Activated CD8-positive, alpha-beta T cell treated with anti-CD3 and anti-CD28 coated beads for 36 hours (primary cell): ENCODE data around the gene PLA2G4E. TPM values are rescaled to one million over a fixed set of nuclear protein-coding genes. Genes with fewer than 3 reads are reported as not detected.

Experiments used
- ATAC-seq: fragments of 200-7000 bp; cut with Tn5 transposase; one replicate; pipeline ENCODE4 v1.10.0; 2021; ENCODE audit warnings: mild to moderate bottlenecking, moderate library complexity
- CTCF ChIA-PET: fragments of 350-600 bp; sonication (Branson Sonifier 250); formaldehyde crosslinking; loops from one replicate; lab custom pipeline; 2021; ENCODE audit warnings: antibody characterized with exemption; lab: Charles Lee
- POLR2A ChIA-PET: fragments of 350-600 bp; sonication (Branson Sonifier 250); formaldehyde crosslinking; loops from one replicate; lab custom pipeline; 2021; ENCODE audit warnings: antibody characterized with exemption; lab: Charles Lee
- DNase-seq: peaks from one replicate; pipeline ENCODE4 v3.0.0-alpha.2; 2020
- H3K27ac Mint-ChIP-seq: one replicate; pipeline ENCODE4 v1.8.0; 2021; ENCODE audit warnings: mild to moderate bottlenecking, mixed read lengths
- H3K27me3 Mint-ChIP-seq: one replicate; pipeline ENCODE4 v1.8.0; 2021; ENCODE audit warnings: mixed read lengths
- H3K36me3 Mint-ChIP-seq: one replicate; pipeline ENCODE4 v1.8.0; 2021; ENCODE audit warnings: low read depth, mixed read lengths
- H3K4me1 Mint-ChIP-seq: one replicate; pipeline ENCODE4 v1.8.0; 2021; ENCODE audit warnings: low read depth, mixed read lengths
- H3K4me3 Mint-ChIP-seq: one replicate; pipeline ENCODE4 v1.8.0; 2021; ENCODE audit warnings: mild to moderate bottlenecking, moderate library complexity, mixed read lengths
- H3K9me3 Mint-ChIP-seq: one replicate; pipeline ENCODE4 v1.8.0; 2021; ENCODE audit warnings: mixed read lengths
- intact Hi-C: fragments of 100-400 bp; cut with micrococcal nuclease; formaldehyde crosslinking; loops from one replicate; pipeline ENCODE4 v1.10.0; 2022
- total RNA-seq, 2 experiments: library from RNA; stranded (reverse); gene quantifications; one replicate each; pipeline ENCODE4 v1.2.3, GENCODE V29; 2021
- TF ChIP-seq, protein P1 (sequence below): fragments of 200-600 bp; IDR thresholded peaks from one replicate; pipeline ENCODE4 v1.8.0; 2022; ENCODE audit warnings: antibody characterized with exemption, mild to moderate bottlenecking

PLA2G4E gene
- total RNA-seq, 2 experiments from 2014 or later, result not detected

DNA sequence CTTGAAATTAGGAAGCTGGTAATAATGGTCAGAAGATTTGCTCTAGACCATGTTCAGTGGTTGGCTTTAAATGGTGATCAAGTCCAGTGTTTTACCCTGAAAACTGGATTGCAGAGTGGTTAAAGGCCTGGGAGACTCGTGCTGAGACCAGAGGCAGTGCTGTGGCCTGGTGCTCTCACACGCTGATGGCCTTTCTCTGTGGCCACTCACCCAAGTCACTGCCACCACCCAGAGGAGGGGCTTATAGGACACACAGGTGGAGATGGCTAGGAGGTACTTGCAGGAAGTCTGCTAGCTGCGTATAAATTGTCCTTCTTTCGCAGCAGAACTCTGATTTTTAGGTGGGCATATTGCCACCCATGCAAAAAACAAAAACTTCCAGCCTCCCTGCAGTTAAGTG lies 42.3 kb downstream of the PLA2G4E start:
- intact Hi-C loops, result no loop called here
- H3K4me1 Mint-ChIP-seq, result peaks cover 3% of the 10 kb centered on the region
- CTCF ChIA-PET, result interaction anchor here (1.0 to 2.6 kb wide), 2 partner anchors 11 kb away, joined by 3 to 11 read pairs; no protein-coding TSS in a partner anchor
- H3K36me3 Mint-ChIP-seq, result no peaks in the 10 kb centered on the region
- ATAC-seq, result no peak
- DNase-seq, result no peak
- no peak overlapping the region for H3K4me3 Mint-ChIP-seq
- POLR2A ChIA-PET, result interaction anchor here (0.6 kb wide), 1 partner anchor 10 kb away, joined by 3 read pairs; no protein-coding TSS in a partner anchor
- no peaks in the 10 kb centered on the region for H3K9me3 Mint-ChIP-seq
- H3K27ac Mint-ChIP-seq, result no peak overlapping the region
- TF ChIP-seq, protein P1, sequence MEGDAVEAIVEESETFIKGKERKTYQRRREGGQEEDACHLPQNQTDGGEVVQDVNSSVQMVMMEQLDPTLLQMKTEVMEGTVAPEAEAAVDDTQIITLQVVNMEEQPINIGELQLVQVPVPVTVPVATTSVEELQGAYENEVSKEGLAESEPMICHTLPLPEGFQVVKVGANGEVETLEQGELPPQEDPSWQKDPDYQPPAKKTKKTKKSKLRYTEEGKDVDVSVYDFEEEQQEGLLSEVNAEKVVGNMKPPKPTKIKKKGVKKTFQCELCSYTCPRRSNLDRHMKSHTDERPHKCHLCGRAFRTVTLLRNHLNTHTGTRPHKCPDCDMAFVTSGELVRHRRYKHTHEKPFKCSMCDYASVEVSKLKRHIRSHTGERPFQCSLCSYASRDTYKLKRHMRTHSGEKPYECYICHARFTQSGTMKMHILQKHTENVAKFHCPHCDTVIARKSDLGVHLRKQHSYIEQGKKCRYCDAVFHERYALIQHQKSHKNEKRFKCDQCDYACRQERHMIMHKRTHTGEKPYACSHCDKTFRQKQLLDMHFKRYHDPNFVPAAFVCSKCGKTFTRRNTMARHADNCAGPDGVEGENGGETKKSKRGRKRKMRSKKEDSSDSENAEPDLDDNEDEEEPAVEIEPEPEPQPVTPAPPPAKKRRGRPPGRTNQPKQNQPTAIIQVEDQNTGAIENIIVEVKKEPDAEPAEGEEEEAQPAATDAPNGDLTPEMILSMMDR, result no peak
- peaks cover 13% of the 10 kb centered on the region for H3K27me3 Mint-ChIP-seq

- Mint-ChIP-seq H3K4me1 (peaks cover 7% of the 10 kb centered on the region), H3K27me3 (peaks cover 13% of the 10 kb centered on the region), H3K9me3 (no peaks in the 10 kb centered on the region), H3K36me3 (no peaks in the 10 kb centered on the region), H3K4me3 (no peak overlapping the region), H3K27ac (no peak overlapping the region)
- ATAC-seq (no peak), DNase-seq (no peak)
- CTCF ChIA-PET, result interaction anchor here (1.0 kb wide), 1 partner anchor 12 kb away, joined by 3 read pairs; no protein-coding TSS in a partner anchor
- POLR2A ChIA-PET, result interaction anchor here (0.7 kb wide), 1 partner anchor 1106 kb away, joined by 3 read pairs; no protein-coding TSS in a partner anchor
- TF ChIP-seq, protein P1, result no peak
- intact Hi-C loops, result no loop called here
Measured at GRCh38 chr15:41977757-41978383, 43.0 kb downstream of the PLA2G4E start.

DNA sequence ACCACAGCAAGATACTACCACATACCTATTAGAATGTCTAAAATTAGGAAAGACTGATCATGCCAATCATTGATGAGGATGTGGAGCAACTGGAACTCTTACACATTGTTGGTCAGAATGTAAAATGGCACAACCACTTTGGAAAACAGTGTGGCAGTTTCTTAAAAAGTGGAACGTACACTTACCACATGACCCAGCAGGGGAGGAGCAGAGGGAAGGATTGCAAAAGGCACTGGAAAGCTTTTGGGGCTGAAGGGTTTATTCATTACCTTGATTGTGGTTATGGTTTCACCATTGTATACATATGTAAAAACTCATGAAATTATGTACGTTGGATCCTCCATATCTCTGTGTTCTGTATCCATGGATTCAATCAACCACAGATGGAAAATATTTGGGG lies 45.2 kb downstream of the PLA2G4E start:
- no peaks in the 10 kb centered on the region for H3K36me3 Mint-ChIP-seq
- ChIA-PET POLR2A (no interaction called here), CTCF (no interaction called here)
- DNase-seq (no peak), ATAC-seq (no peak)
- peaks cover 15% of the 10 kb centered on the region for H3K4me1 Mint-ChIP-seq
- intact Hi-C loops, result no loop called here
- no peak overlapping the region for H3K27ac Mint-ChIP-seq
- TF ChIP-seq, protein P1, result no peak
- peaks cover 13% of the 10 kb centered on the region for H3K27me3 Mint-ChIP-seq
- H3K4me3 Mint-ChIP-seq, result no peak overlapping the region
- no peaks in the 10 kb centered on the region for H3K9me3 Mint-ChIP-seq

GRCh38 chr15:41974041-41974440 lies 46.8 kb downstream of the PLA2G4E start:
- Mint-ChIP-seq H3K27ac (no peak overlapping the region), H3K27me3 (peaks cover 13% of the 10 kb centered on the region), H3K36me3 (peaks cover 5% of the 10 kb centered on the region), H3K4me1 (peaks cover 28% of the 10 kb centered on the region), H3K9me3 (no peaks in the 10 kb centered on the region), H3K4me3 (no peak overlapping the region)
- TF ChIP-seq, protein P1, result no peak
- ATAC-seq (no peak), DNase-seq (no peak)
- ChIA-PET POLR2A (interaction anchor here (0.7 to 1.3 kb wide), 3 partner anchors 9 to 37 kb away, joined by 3 read pairs; no protein-coding TSS in a partner anchor), CTCF (interaction anchor here (1.2 to 2.2 kb wide), 3 partner anchors 8 to 201 kb away, joined by 3 to 11 read pairs (median 3); partner anchors contain the start of gene MAPKBP1)
- intact Hi-C loops, result no loop called here
